ENCODE data around the gene AP5B1.

Gene AP5B1

GRCh38 chr11:65801153-65801987, 20.6 kb upstream of the AP5B1 start:
- no peak for DNase-seq

- DNase-seq, result no peak
Measured at GRCh38 chr11:65798882-65799281, 18.1 kb upstream of the AP5B1 start.

DNA sequence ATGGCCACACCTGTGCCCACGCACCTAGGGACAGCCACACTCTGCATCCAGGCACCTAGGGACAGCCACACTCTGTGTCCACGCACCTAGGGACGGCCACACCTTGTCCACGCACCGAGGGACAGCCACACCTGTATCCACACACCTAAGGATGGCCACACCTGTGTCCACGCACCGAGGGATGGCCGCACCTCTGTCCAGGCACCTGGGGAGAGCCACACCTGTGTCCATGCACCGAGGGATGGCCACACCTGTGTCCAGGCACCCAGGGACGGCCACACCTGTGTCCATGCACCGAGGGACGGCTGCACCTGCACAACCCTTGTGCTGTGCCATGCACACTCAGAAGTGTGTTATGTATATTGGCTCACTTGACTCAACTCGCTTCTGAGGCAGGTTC, 16.9 kb upstream of the AP5B1 start:
- DNase-seq, result no peak

DNA sequence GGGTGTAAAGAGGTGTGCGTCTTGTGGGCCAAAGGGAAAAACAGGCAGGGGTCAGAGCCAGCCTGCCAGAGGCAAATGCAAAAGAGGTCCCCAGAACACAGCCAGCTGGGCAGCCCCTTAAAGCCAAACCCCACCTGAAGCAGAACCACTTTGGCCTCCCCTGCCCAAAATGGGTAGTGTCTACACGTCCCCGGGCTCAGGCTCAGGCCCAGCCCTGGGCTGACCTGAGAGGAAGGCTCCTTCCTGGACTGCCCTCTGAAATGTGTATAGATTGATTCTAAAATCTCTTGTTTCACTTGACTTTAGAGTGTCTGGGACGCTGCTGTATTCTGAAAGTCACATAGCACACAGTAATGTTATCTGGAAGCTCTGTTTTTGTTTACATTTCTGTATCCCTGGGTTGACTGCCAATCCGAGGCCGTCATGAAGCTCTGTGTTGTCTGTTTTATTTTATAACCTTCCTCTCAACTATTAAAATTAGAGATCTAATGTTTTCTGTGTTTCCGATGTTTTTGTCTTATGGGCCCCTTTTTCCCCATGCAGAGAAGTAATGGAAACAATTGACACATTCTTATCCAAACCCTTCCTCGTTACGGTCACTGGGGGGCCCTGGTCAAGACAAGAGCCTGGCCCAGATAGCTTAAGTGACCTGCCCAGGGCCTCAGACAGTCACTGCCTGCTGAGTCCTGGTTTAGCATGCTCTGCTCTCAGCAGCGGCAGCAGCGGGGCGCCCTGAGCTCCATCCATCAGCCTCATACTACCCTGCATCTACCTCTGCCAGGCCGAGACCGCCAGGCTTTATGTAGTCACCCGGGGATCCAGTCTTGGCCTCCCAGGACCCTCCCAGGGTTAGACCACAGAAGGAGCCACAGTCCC, 16.2 kb upstream of the AP5B1 start:
- DNase-seq, result no peak

DNA sequence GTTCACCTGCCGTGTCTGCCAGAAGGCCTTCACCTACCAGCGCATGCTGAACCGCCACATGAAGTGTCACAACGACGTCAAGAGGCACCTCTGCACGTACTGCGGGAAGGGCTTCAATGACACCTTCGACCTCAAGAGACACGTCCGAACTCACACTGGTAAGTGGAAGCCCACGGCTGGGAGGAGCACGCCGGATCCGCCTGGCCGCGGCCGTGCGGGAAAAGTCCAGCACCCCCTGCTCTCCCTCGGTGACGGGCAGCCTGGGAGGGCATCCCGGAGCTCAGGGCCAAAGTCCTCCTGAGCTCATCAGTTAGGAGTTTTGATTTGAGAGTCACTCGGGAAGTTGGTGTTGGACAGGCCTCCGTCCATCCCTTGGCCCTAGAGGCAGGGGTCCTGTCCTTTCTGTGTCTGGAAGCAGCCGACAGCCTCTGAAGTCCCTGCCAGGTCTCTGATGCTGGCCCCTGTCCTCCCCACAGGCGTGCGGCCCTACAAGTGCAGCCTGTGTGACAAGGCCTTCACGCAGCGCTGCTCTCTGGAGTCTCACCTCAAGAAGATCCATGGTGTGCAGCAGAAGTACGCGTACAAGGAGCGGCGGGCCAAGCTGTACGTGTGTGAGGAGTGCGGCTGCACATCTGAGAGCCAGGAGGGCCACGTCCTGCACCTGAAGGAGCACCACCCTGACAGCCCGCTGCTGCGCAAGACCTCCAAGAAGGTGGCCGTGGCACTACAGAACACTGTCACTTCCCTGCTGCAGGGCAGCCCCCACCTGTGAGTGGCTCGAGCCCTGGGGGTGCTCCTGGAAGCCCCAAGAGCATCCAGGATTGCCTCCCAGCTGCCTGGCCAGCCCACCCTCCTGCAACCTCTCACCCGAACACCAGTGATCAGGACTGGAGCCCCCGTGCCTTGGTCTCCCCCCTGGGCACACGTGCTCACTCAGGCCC, 14.1 kb upstream of the AP5B1 start:
- DNase-seq, result no peak

GRCh38 chr11:65793625-65794400, 13.0 kb upstream of the AP5B1 start:
- DNase-seq, result no peak

- no peak for DNase-seq
Measured at GRCh38 chr11:65793144-65793581, 12.4 kb upstream of the AP5B1 start.

GRCh38 chr11:65792456-65792855, 11.7 kb upstream of the AP5B1 start:
- DNase-seq, result no peak

- no peak for DNase-seq
Measured at GRCh38 chr11:65791719-65792213, 11.0 kb upstream of the AP5B1 start.

GRCh38 chr11:65790902-65791650, 10.3 kb upstream of the AP5B1 start:
- no peak for DNase-seq

DNA sequence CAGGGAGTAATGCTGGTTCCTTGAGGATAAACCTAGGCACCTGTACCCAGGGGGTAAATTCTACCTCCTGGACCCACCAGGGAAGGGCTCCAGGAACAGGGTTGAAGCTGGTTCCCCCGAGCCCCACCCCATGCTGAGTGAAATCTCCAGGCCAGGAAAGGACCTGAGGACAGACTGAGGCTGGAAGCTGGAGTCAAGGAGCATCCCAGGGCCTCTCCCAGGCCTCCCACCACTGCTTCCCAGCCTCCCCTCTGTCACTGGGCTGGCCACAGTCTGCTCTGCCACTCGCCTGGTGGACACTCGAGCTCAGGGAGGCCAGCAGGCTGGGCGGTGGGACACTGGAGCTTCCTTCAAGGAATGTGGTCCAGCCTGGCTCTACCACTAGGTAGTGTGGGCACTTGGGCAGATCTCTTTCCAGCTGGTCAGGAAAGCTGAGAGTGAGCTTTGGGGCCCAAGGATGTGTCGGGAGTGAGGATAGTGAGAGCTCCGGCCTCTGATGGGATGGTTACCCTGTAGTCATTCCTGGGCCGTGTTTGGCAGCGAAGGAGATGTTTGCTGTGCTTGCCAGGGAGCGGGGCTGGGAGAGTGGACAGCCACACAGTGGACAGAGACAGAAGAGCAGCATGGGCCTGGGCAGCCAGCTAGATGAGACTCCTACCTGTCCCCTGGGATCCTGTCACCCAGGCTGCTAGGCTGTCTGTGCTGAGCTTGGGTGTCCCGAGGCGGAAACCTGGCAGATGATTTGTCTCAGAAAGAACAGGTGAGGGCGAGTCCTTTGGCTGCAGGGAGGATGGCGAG, 9.5 kb upstream of the AP5B1 start:
- DNase-seq, result no peak

GRCh38 chr11:65789230-65790103, 8.7 kb upstream of the AP5B1 start:
- no peak for DNase-seq

- no peak for DNase-seq
Measured at GRCh38 chr11:65788821-65789220, 8.0 kb upstream of the AP5B1 start.

DNA sequence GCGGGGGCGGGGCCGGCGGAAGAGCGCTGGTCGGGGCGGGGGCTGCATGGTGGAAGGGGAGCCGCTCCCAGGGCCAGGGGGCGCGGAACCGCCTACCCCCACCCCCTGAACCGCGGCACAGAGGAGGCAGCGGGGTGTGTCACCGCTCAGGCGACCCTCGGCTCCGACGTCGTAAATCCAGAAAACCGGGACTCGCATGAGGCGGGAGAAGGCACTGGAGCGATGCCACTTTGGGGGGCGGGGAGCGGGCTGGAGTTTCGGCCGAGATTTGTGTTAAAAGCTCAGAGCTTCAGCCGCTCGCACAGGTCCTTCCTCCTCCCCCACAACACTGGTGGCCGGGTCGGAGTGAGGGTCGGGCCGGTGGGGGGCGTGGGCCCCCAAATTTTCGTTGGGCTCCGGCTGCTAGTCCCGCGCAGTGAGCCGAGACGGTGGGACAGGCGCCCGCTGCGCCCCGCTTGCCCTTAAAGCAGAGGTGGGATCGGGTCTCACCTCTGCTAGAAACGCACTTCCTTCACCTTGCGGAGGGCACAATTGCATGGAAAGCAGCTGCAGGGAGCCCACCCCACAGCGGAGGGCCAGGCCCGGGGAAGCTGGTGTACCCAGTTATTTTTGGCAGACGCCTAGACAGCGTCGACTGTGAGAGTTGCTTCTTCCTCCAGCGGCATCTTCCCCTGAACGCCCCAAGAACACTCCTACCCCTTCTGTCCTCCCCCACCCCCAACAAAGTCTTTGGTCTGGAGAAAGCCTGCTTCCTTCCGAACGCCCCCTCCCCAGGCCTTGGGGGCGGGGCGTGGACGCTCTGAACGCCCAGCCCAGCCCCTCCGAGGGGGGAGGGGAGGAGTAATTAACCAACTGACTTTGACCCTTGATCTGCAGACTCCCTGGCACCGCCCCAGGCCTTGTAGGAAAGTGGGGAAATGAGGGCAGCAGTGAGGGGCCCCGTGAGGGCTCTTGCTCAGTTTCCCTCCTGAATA, 7.2 kb upstream of the AP5B1 start:
- DNase-seq, result no peak

DNA sequence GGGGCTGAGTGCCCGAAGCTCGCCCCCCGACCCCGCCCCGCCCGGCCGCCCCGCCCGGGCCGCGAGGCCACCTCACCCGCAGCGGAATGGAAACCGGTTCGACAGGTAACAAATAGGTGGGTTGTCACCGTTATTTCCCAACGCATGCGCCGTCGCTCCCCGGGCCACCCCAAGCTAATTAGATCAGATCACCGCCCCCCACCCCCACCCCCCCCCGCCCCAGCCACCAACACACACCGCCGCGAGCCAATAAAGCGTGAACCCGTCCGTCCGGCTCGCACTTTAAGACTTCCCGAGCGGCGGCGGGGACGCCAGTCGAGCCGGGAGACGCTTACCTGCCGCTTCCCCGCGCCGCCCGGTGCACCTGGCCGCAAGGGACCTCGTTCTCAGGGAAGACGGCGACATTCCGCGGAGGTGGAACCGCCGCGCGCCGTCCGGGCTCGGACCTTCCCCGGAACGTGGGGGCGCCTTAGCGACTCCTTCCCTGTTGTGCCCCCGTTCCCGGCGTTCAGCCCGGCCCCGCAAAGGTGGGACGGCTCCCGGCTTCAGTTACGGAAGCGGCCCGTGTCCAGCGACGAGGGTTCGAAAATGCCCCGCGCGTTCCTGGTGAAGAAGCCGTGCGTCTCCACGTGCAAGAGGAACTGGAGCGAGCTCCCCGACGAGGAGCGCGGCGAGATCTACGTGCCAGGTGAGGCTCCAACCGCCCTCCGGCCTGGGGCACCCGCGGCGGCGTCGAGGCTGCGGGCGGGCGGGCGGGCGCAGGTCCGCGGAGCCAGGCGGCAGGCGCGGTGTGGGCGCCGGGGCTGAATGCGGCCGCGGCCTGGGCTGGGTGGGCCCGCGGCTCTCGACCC, 6.2 kb upstream of the AP5B1 start, which contains the start of gene OVOL1:
Gene OVOL1, plus strand, starts transcription at position 278 of the 851 bp plus-strand sequence. Its CDS starts 311 bp downstream, at position 589.
- DNase-seq, result no peak

- no peak for DNase-seq
Measured at GRCh38 chr11:65786008-65786785, 5.4 kb upstream of the AP5B1 start.

All from right hindlimb (tissue), 1 donor.